ENCODE data around the gene SAMD4B.

Gene SAMD4B

DNA sequence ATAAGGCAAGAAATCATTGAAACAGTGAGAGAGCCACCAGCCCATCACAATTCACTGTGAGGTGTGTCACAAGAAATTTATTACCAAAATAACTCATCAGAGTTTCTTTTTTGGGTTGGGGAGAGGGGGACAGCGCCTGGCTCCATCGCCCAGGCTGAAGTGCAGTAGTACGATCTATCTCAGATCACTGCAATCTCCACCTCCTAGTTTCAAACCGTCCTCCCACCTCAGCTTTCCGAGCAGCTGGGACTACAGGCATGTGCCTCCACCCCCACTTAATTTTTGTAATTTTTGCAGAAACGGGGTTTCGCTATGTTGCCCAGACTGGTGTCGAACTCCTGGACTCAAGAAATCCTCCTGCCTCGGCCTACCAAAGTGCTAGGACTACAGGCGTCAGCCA is 42.4 kb upstream of the SAMD4B start:
- H3K36me3 ChIP-seq (ENCODE audit: insufficient read depth, low read length), result no peaks in the 10 kb centered on the region
- H3K9me3 ChIP-seq (ENCODE audit: low read length), result no peaks in the 10 kb centered on the region
- H3K9me2 ChIP-seq (ENCODE audit: low read depth, low read length), result no peaks in the 10 kb centered on the region
- H3K27me3 ChIP-seq (ENCODE audit: insufficient read depth, low read length), result no peaks in the 10 kb centered on the region
- no peaks in the 10 kb centered on the region for H3K4me1 ChIP-seq (ENCODE audit: insufficient read depth, low read length, severe bottlenecking)
- H3K27ac ChIP-seq (ENCODE audit: low read depth, low read length, poor library complexity, severe bottlenecking), result no peak overlapping the region
- H3F3A ChIP-seq (ENCODE audit: insufficient read depth, low read length), result no peaks in the 10 kb centered on the region
- H4K20me1 ChIP-seq (ENCODE audit: insufficient read depth, low read length), result no peaks in the 10 kb centered on the region
- TF ChIP-seq EZH2 (IDR thresholded peaks at IDR 0.05; ENCODE audit: borderline replicate concordance, low read length), result no peak
- TF ChIP-seq, protein P1, sequence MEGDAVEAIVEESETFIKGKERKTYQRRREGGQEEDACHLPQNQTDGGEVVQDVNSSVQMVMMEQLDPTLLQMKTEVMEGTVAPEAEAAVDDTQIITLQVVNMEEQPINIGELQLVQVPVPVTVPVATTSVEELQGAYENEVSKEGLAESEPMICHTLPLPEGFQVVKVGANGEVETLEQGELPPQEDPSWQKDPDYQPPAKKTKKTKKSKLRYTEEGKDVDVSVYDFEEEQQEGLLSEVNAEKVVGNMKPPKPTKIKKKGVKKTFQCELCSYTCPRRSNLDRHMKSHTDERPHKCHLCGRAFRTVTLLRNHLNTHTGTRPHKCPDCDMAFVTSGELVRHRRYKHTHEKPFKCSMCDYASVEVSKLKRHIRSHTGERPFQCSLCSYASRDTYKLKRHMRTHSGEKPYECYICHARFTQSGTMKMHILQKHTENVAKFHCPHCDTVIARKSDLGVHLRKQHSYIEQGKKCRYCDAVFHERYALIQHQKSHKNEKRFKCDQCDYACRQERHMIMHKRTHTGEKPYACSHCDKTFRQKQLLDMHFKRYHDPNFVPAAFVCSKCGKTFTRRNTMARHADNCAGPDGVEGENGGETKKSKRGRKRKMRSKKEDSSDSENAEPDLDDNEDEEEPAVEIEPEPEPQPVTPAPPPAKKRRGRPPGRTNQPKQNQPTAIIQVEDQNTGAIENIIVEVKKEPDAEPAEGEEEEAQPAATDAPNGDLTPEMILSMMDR (IDR thresholded peaks at IDR 0.05; ENCODE audit: low read length), result no peak
- H2AFZ ChIP-seq (ENCODE audit: low read length), result no peak overlapping the region
- H3K9ac ChIP-seq (ENCODE audit: low read length), result no peak overlapping the region
- no peak overlapping the region for H3K4me2 ChIP-seq (ENCODE audit: low read length)
- H3K4me3 ChIP-seq (ENCODE audit: low read depth, low read length, poor library complexity, severe bottlenecking), result no peak overlapping the region
- no peaks in the 10 kb centered on the region for H3K79me2 ChIP-seq (ENCODE audit: insufficient read depth, low read length)

DNA sequence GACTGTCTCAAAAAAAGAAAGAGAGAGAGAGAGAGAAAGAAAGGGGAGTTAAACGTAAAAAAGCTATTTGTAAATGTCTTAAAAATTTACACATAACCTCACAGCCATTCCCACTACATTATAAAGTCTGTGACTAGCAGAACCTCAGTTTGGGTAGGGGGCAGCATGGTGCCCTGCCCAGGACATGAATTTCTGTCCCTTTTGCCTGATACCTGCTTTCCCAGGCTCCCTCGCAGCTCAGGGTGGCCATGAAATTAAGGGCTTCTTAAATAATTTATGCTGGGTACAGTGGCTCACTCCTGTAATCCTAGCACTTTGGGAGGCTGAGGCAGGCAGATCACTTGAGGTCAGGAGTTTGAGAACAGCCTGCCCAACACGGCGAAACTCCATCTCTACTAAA is 41.2 kb upstream of the SAMD4B start:
- TF ChIP-seq EZH2 (IDR thresholded peaks at IDR 0.05; ENCODE audit: borderline replicate concordance, low read length), result no peak
- TF ChIP-seq, protein P1 (IDR thresholded peaks at IDR 0.05; ENCODE audit: low read length), result no peak
- Histone ChIP-seq H3K79me2 (ENCODE audit: insufficient read depth, low read length) (no peaks in the 10 kb centered on the region), H3K4me3 (ENCODE audit: low read depth, low read length, poor library complexity, severe bottlenecking) (no peak overlapping the region), H3K9ac (ENCODE audit: low read length) (no peak overlapping the region), H3K9me3 (ENCODE audit: low read length) (no peaks in the 10 kb centered on the region), H3K36me3 (ENCODE audit: insufficient read depth, low read length) (no peaks in the 10 kb centered on the region), H3K27ac (ENCODE audit: low read depth, low read length, poor library complexity, severe bottlenecking) (no peak overlapping the region), H3F3A (ENCODE audit: insufficient read depth, low read length) (no peaks in the 10 kb centered on the region), H3K27me3 (ENCODE audit: insufficient read depth, low read length) (no peaks in the 10 kb centered on the region), H3K9me2 (ENCODE audit: low read depth, low read length) (no peaks in the 10 kb centered on the region), H2AFZ (ENCODE audit: low read length) (no peak overlapping the region), H4K20me1 (ENCODE audit: insufficient read depth, low read length) (no peaks in the 10 kb centered on the region), H3K4me1 (ENCODE audit: insufficient read depth, low read length, severe bottlenecking) (no peaks in the 10 kb centered on the region), H3K4me2 (ENCODE audit: low read length) (no peak overlapping the region)

DNA sequence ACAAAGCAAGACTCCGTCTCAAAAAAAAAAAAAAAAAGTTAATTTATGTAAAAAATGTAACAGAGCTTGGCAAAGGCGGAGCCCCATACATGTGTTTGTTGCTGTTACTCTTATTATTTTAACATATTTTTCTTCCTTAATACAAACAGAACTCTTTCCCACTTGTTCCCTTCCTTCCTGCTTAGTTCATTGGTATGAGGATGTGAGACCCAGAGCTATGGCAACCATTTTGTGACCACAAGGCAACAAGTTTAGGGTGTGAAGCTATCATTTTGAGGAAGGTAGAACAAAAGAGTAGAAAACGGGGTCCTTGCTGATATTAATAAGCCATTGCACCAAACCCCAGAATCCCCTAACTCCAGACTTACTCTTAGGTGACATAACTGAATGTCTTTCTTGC is 40.7 kb upstream of the SAMD4B start:
- Histone ChIP-seq H3K9ac (ENCODE audit: low read length) (no peak overlapping the region), H3F3A (ENCODE audit: insufficient read depth, low read length) (no peaks in the 10 kb centered on the region)

More for the DNA sequence above, 40.7 kb upstream of the SAMD4B start:
- H3K9me2 ChIP-seq (ENCODE audit: low read depth, low read length), result no peaks in the 10 kb centered on the region
- H3K27ac ChIP-seq (ENCODE audit: low read depth, low read length, poor library complexity, severe bottlenecking), result no peak overlapping the region
- no peak overlapping the region for H3K4me3 ChIP-seq (ENCODE audit: low read depth, low read length, poor library complexity, severe bottlenecking)
- H3K9me3 ChIP-seq (ENCODE audit: low read length), result no peaks in the 10 kb centered on the region
- H3K4me2 ChIP-seq (ENCODE audit: low read length), result no peak overlapping the region
- no peak overlapping the region for H2AFZ ChIP-seq (ENCODE audit: low read length)
- no peaks in the 10 kb centered on the region for H3K4me1 ChIP-seq (ENCODE audit: insufficient read depth, low read length, severe bottlenecking)
- H4K20me1 ChIP-seq (ENCODE audit: insufficient read depth, low read length), result no peaks in the 10 kb centered on the region
- TF ChIP-seq, protein P1 (IDR thresholded peaks at IDR 0.05; ENCODE audit: low read length), result no peak
- no peaks in the 10 kb centered on the region for H3K79me2 ChIP-seq (ENCODE audit: insufficient read depth, low read length)
- no peaks in the 10 kb centered on the region for H3K27me3 ChIP-seq (ENCODE audit: insufficient read depth, low read length)
- H3K36me3 ChIP-seq (ENCODE audit: insufficient read depth, low read length), result no peaks in the 10 kb centered on the region
